SKM-1 (cell line): ENCODE measurements around the gene OR4S2.

Experiments
- DNase-seq: peaks from one replicate; lab custom pipeline; 2025; ENCODE audit not compliant: unreplicated experiment; lab: John Stamatoyannopoulos, UW

Gene OR4S2

GRCh38 chr11:55648027-55648426 is at the start of gene OR4S2:
TSS of gene OR4S2 (plus strand) at chr11:55648327. CDS start at chr11:55650904, 2,577 bp downstream.
- no peak for DNase-seq

- DNase-seq: no peak
These were observed 40.6 kb upstream of the OR4S2 start, which contains the start of gene OR4C11 for GRCh38 chr11:55607545-55607944. TSS of gene OR4C11 (minus strand) at chr11:55607645. CDS start at chr11:55604373, 3,272 bp downstream.

- no peak for DNase-seq
These were observed 23.6 kb upstream of the OR4S2 start for GRCh38 chr11:55624531-55624930.

- DNase-seq: no peak
These were observed 13.3 kb upstream of the OR4S2 start, which contains the start of gene OR4P4 for GRCh38 chr11:55634813-55635212. TSS of gene OR4P4 (plus strand) at chr11:55635113.

- no peak for DNase-seq
These were observed 4.4 kb downstream of the OR4S2 start for GRCh38 chr11:55652560-55652959.

- no peak for DNase-seq
These were observed 7.0 kb downstream of the OR4S2 start for GRCh38 chr11:55655096-55655495.

GRCh38 chr11:55658031-55658573 is 10.0 kb downstream of the OR4S2 start:
- no peak for DNase-seq

- DNase-seq: no peak
These were observed 10.5 kb downstream of the OR4S2 start for GRCh38 chr11:55658608-55659007.

- DNase-seq: no peak
These were observed 13.8 kb downstream of the OR4S2 start, which contains the start of gene OR4C6 for GRCh38 chr11:55661901-55662300. TSS of gene OR4C6 (plus strand) at chr11:55662201. CDS start at chr11:55665167, 2,966 bp downstream.

GRCh38 chr11:55669376-55669775 is 21.2 kb downstream of the OR4S2 start:
- no peak for DNase-seq

GRCh38 chr11:55673860-55674259 is 25.7 kb downstream of the OR4S2 start:
- DNase-seq: no peak

- DNase-seq: no peak
These were observed 49.7 kb downstream of the OR4S2 start for GRCh38 chr11:55697817-55698216.

- DNase-seq: no peak
These were observed 53.3 kb downstream of the OR4S2 start for GRCh38 chr11:55701429-55701828.
